SK-N-SH treated with all-trans-retinoic acid at 6 μM for 48 hours (cell line): ENCODE results near the gene RIPOR3.

Source experiments
- BACH2 ChIP-seq: fragments of 250-450 bp; sonication (Bioruptor Pico); IDR thresholded peaks from 2 replicates; pipeline ENCODE4 v1.9.0; 2021; ENCODE audit warnings: mild to moderate bottlenecking, borderline replicate concordance
- CREB5 ChIP-seq: fragments of 250-450 bp; sonication (Bioruptor Pico); IDR thresholded peaks from 2 replicates; pipeline ENCODE4 v1.5.1; 2020; ENCODE audit warnings: low read depth, mild to moderate bottlenecking, moderate library complexity
- ESRRG ChIP-seq: fragments of 250-450 bp; sonication (Bioruptor Pico); IDR thresholded peaks from 2 replicates; pipeline ENCODE4 v1.6.1; 2021; ENCODE audit warnings: mild to moderate bottlenecking
- GLIS3 ChIP-seq: fragments of 250-450 bp; sonication (Bioruptor Pico); IDR thresholded peaks from 2 replicates; pipeline ENCODE4 v1.5.0; 2020; ENCODE audit warnings: mild to moderate bottlenecking, moderate library complexity
- PATZ1 ChIP-seq: fragments of 250-450 bp; sonication (Bioruptor Pico); IDR thresholded peaks from 2 replicates; pipeline ENCODE4 v1.8.0; 2020; ENCODE audit warnings: mild to moderate bottlenecking, moderate library complexity, borderline replicate concordance
- POU6F1 ChIP-seq: fragments of 250-450 bp; sonication (Bioruptor Pico); IDR thresholded peaks from 2 replicates; pipeline ENCODE4 v1.8.0; 2021; ENCODE audit warnings: low read depth, mild to moderate bottlenecking, moderate library complexity, borderline replicate concordance
- RARB ChIP-seq: fragments of 250-450 bp; sonication (Bioruptor Pico); IDR thresholded peaks from 2 replicates; pipeline ENCODE4 v1.8.0; 2021; ENCODE audit warnings: mild to moderate bottlenecking, moderate library complexity
- TCF4 ChIP-seq: fragments of 250-450 bp; sonication (Bioruptor Pico); IDR thresholded peaks from 2 replicates; pipeline ENCODE4 v1.8.0; 2021; ENCODE audit warnings: mild to moderate bottlenecking, moderate library complexity, borderline replicate concordance
- ZFP30 ChIP-seq: fragments of 450-650 bp; formaldehyde crosslinking; IDR thresholded peaks from 2 replicates; pipeline ENCODE4 v1.5.0; 2022; ENCODE audit warnings: mild to moderate bottlenecking, moderate library complexity
- ZNF8 ChIP-seq: fragments of 450-650 bp; formaldehyde crosslinking; IDR thresholded peaks from 2 replicates; pipeline ENCODE4 v1.5.0; 2020; ENCODE audit warnings: mild to moderate bottlenecking, moderate library complexity

DNA sequence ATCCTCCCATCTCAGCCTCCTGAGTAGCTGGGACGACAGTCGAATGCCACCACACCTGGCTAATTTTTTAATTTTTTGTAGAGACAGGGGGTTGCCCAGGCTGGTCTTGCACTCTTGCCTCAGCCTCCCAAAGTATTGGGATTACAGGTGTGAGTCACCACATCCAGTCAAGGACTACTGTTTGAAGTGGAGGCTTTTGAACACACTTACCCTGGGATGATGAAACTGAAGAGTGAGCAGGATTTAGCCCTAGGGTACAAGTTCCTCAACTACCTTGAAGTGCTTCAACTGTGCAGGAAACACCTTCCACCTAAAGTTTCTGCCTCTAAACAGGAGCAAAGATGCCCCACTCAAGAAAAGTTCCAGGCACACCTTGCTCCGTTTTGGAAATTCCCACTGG lies 24.4 kb upstream of the RIPOR3 start:
- no peak for TF ChIP-seq ESRRG
- no peak for TF ChIP-seq ZFP30
- no peak for TF ChIP-seq BACH2 (CRISPR knock-in tag)
- no peak for TF ChIP-seq PATZ1
- TF ChIP-seq RARB (CRISPR knock-in tag), result no peak
- no peak for TF ChIP-seq CREB5
- no peak for TF ChIP-seq POU6F1
- TF ChIP-seq TCF4 (CRISPR knock-in tag), result no peak
- no peak for TF ChIP-seq GLIS3
- TF ChIP-seq ZNF8, result no peak
